HEK293 (cell line): ENCODE data around the gene SPARC.

Source experiments
- ELK4 ChIP-seq: IDR thresholded peaks from 2 replicates; pipeline ENCODE4 v1.6.1; 2011; ENCODE audit warnings: mild to moderate bottlenecking, low read depth, low read length, borderline replicate concordance
- IKZF3 ChIP-seq: fragments of 450-650 bp; IDR thresholded peaks from 2 replicates; pipeline ENCODE4 v1.5.0; 2018; ENCODE audit warnings: missing biosample characterization, mild to moderate bottlenecking, missing genetic modification characterization, moderate library complexity
- KLF17 ChIP-seq: fragments of 450-650 bp; formaldehyde crosslinking; IDR thresholded peaks from 2 replicates; pipeline ENCODE4 v1.5.1; 2016; ENCODE audit warnings: missing biosample characterization, missing genetic modification characterization
- PRDM2 ChIP-seq: fragments of 450-650 bp; formaldehyde crosslinking; IDR thresholded peaks from 2 replicates; pipeline ENCODE4 v1.5.1; 2016; ENCODE audit warnings: missing biosample characterization, missing genetic modification characterization, borderline replicate concordance
- SALL2 ChIP-seq: fragments of 450-650 bp; formaldehyde crosslinking; IDR thresholded peaks from 2 replicates; pipeline ENCODE4 v1.5.0; 2017; ENCODE audit warnings: missing biosample characterization, mild to moderate bottlenecking, missing genetic modification characterization, borderline replicate concordance
- TCF7L2 ChIP-seq: IDR thresholded peaks from 2 replicates; pipeline ENCODE4 v1.6.1; 2011; ENCODE audit warnings: low read depth, mild to moderate bottlenecking, inconsistent platforms, low read length, moderate library complexity, borderline replicate concordance
- ZBTB10 ChIP-seq: fragments of 450-650 bp; formaldehyde crosslinking; IDR thresholded peaks from 2 replicates; pipeline ENCODE4 v1.5.1; 2016; ENCODE audit warnings: missing biosample characterization, missing genetic modification characterization
- ZNF114 ChIP-seq: fragments of 450-650 bp; formaldehyde crosslinking; IDR thresholded peaks from 2 replicates; pipeline ENCODE4 v1.5.0; 2017; ENCODE audit warnings: missing biosample characterization, missing genetic modification characterization
- ZNF148 ChIP-seq: fragments of 450-650 bp; formaldehyde crosslinking; IDR thresholded peaks from 2 replicates; pipeline ENCODE4 v1.5.0; 2017; ENCODE audit warnings: missing biosample characterization, missing genetic modification characterization, borderline replicate concordance
- ZNF18 ChIP-seq: fragments of 450-650 bp; formaldehyde crosslinking; IDR thresholded peaks from 2 replicates; pipeline ENCODE4 v1.5.1; 2016; ENCODE audit warnings: missing biosample characterization, missing genetic modification characterization
- ZNF239 ChIP-seq: fragments of 450-650 bp; formaldehyde crosslinking; IDR thresholded peaks from 2 replicates; pipeline ENCODE4 v1.5.1; 2016; ENCODE audit warnings: missing biosample characterization, missing genetic modification characterization
- ZNF354C ChIP-seq: fragments of 450-650 bp; formaldehyde crosslinking; IDR thresholded peaks from 2 replicates; pipeline ENCODE4 v1.5.1; 2016; ENCODE audit warnings: missing biosample characterization, missing genetic modification characterization, low read depth, borderline replicate concordance
- ZNF366 ChIP-seq: fragments of 450-650 bp; formaldehyde crosslinking; conservative IDR thresholded peaks from 2 replicates; pipeline ENCODE4 v1.5.1; 2016; ENCODE audit warnings: missing biosample characterization, missing genetic modification characterization
- ZNF510 ChIP-seq: fragments of 450-650 bp; formaldehyde crosslinking; IDR thresholded peaks from 2 replicates; pipeline ENCODE4 v1.5.1; 2018; ENCODE audit warnings: mild to moderate bottlenecking, missing genetic modification characterization, missing biosample characterization; ENCODE audit not compliant: insufficient replicate concordance
- ZNF513 ChIP-seq: fragments of 450-650 bp; IDR thresholded peaks from 2 replicates; pipeline ENCODE4 v1.5.1; 2018; ENCODE audit warnings: missing biosample characterization, missing genetic modification characterization
- ZNF555 ChIP-seq: fragments of 450-650 bp; formaldehyde crosslinking; conservative IDR thresholded peaks from 2 replicates; pipeline ENCODE4 v1.5.1; 2017; ENCODE audit warnings: missing biosample characterization, mild to moderate bottlenecking, missing genetic modification characterization, inconsistent platforms
- ZNF626 ChIP-seq: fragments of 450-650 bp; sonication (Bioruptor Pico); formaldehyde crosslinking; IDR thresholded peaks from 2 replicates; pipeline ENCODE4 v1.5.1; 2018; ENCODE audit warnings: missing biosample characterization, missing genetic modification characterization, inconsistent platforms
- ZNF629 ChIP-seq: fragments of 450-650 bp; formaldehyde crosslinking; IDR thresholded peaks from 2 replicates; pipeline ENCODE4 v1.5.1; 2017; ENCODE audit warnings: missing biosample characterization, missing genetic modification characterization
- ZSCAN4 ChIP-seq: fragments of 450-650 bp; formaldehyde crosslinking; IDR thresholded peaks from 2 replicates; pipeline ENCODE4 v1.5.1; 2017; ENCODE audit warnings: missing biosample characterization, missing genetic modification characterization

The SPARC gene

GRCh38 chr5:151612689-151613427 lies 73.9 kb downstream of the SPARC start (continued):
- TF ChIP-seq ZNF148 (no peak), ZNF510 (tag by site-specific recombination) (no peak), ZNF626 (no peak), ZNF555 (tag by site-specific recombination) (no peak), ELK4 (no peak), IKZF3 (tag by site-specific recombination) (no peak), ZNF629 (tag by site-specific recombination) (no peak), TCF7L2 (no peak), ZBTB10 (no peak), ZNF354C (tag by site-specific recombination) (no peak), ZSCAN4 (tag by site-specific recombination) (peak; percentile 50), ZNF366 (tag by site-specific recombination) (no peak), PRDM2 (tag by site-specific recombination) (no peak), KLF17 (tag by site-specific recombination) (no peak), ZNF513 (tag by site-specific recombination) (no peak), SALL2 (tag by site-specific recombination) (peak; percentile 57; the same call in 1 of the 2 replicates), ZNF239 (peak; percentile 58; the same call in 1 of the 2 replicates), ZNF18 (tag by site-specific recombination) (no peak), ZNF114 (tag by site-specific recombination) (0 out of 2 replicates have a peak, but pooled peaks have one; percentile 31)
